Measurements from ENCODE around the gene DPP8. TPM values are rescaled to one million over a fixed set of nuclear protein-coding genes. Genes with fewer than 3 reads are reported as not detected.

The DPP8 gene
- total RNA-seq = 46.3 and 47.0 TPM in 2 replicates

GRCh38 chr15:65516997-65517865, at the start of gene DPP8:
TSS of gene DPP8 (minus strand) at chr15:65517689. CDS start at chr15:65512553, 5,136 bp downstream.

GRCh38 chr15:65530318-65531111, 13.0 kb upstream of the DPP8 start, which contains the start of gene HACD3:
TSS of gene HACD3 (plus strand) at chr15:65530463. CDS start at chr15:65530632, 169 bp downstream.

Other genes starting within 250 kb of the DPP8 start
- 3.5 and 4.2 TPM in 2 replicates for gene PARP16, start 230.8 kb downstream of the DPP8 start, total RNA-seq
- not detected in 2 replicates for gene RNU5A-1, start 221.6 kb downstream of the DPP8 start, total RNA-seq
- gene RNU5B-1, start 213.0 kb downstream of the DPP8 start, total RNA-seq = not detected in 2 replicates
- not detected in 2 replicates for gene IGDCC3, start 139.7 kb downstream of the DPP8 start, total RNA-seq
- 5.9 and 6.0 TPM in 2 replicates for gene IGDCC4, start 94.7 kb downstream of the DPP8 start, total RNA-seq
- gene HACD3, start 12.8 kb upstream of the DPP8 start, total RNA-seq = 98.3 and 106 TPM in 2 replicates
- 25.5 and 36.0 TPM in 2 replicates for gene INTS14, start 93.4 kb upstream of the DPP8 start, total RNA-seq
- gene SLC24A1, start 104.2 kb upstream of the DPP8 start, total RNA-seq = 3.3 and 4.4 TPM in 2 replicates

Data from smooth muscle cell of the umbilical artery (primary cell).